ENCODE measurements around the gene SQSTM1.

DNA sequence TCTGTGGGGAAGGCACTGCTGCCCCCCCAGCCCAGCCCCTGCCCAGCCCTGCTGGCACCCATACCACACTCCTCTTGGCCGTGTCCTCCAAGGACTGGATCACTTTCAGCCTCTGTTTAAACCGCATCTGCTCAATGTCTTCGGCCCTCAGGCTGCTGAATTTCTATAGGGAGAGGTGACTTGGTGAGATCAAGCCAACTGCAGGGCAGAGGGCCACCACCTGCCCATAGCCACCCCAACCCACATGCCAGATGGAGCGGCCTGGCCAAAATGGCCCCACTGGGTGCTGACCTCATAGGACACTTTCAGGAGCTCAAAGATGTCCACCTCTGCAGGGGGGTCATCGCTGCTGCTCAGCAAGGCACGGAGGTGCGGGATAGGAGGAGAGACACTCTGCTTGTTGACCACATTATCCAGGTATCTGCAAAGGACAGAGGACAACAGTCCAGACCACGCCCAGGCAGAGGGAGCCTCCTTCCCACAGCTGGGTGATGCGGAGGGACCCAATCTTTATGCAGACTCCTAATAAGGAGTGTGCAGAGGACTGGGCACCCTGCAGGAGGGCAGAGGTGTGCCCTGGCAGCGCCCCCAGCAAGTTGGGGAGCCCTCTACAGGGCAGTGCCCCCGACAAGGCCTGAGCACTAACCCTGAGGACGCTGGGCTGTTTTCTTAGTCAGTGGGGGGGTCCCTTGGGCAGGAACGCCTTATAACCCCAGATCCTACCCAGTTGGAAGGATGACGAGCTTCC, 52.3 kb downstream of the SQSTM1 start:
- TF ChIP-seq POLR2A (IDR thresholded peaks at IDR 0.05) (no peak), CTCF (IDR thresholded peaks at IDR 0.05) (no peak)

Measured in esophagus squamous epithelium (tissue), 4 donors.